SK-N-SH treated with all-trans-retinoic acid at 6 μM for 48 hours (cell line): ENCODE measurements around the gene PCGF5.

Experiments used
- ARNTL ChIP-seq: fragments of 450-650 bp; formaldehyde crosslinking; IDR thresholded peaks from 2 replicates; pipeline ENCODE4 v1.5.0; 2020; ENCODE audit warnings: low read depth, mild to moderate bottlenecking, moderate library complexity, borderline replicate concordance
- CREB5 ChIP-seq: fragments of 250-450 bp; sonication (Bioruptor Pico); IDR thresholded peaks from 2 replicates; pipeline ENCODE4 v1.5.1; 2020; ENCODE audit warnings: low read depth, mild to moderate bottlenecking, moderate library complexity
- CSDC2 ChIP-seq: fragments of 250-450 bp; sonication (Bioruptor Pico); IDR thresholded peaks from 2 replicates; pipeline ENCODE4 v1.5.0; 2020; ENCODE audit warnings: mild to moderate bottlenecking, moderate library complexity
- GLIS3 ChIP-seq: fragments of 250-450 bp; sonication (Bioruptor Pico); IDR thresholded peaks from 2 replicates; pipeline ENCODE4 v1.5.0; 2020; ENCODE audit warnings: mild to moderate bottlenecking, moderate library complexity
- ISL1 ChIP-seq: fragments of 250-450 bp; sonication (Bioruptor Pico); IDR thresholded peaks from 2 replicates; pipeline ENCODE4 v2.1.2; 2022; ENCODE audit warnings: mild to moderate bottlenecking, moderate library complexity
- PATZ1 ChIP-seq: fragments of 250-450 bp; sonication (Bioruptor Pico); IDR thresholded peaks from 2 replicates; pipeline ENCODE4 v1.8.0; 2020; ENCODE audit warnings: mild to moderate bottlenecking, moderate library complexity, borderline replicate concordance
- PPARA ChIP-seq: fragments of 250-450 bp; sonication (Bioruptor Pico); IDR thresholded peaks from 2 replicates; pipeline ENCODE4 v1.5.0; 2020; ENCODE audit warnings: mild to moderate bottlenecking, borderline replicate concordance
- SNAI2 ChIP-seq: fragments of 250-450 bp; sonication (Bioruptor Pico); IDR thresholded peaks from 2 replicates; pipeline ENCODE4 v1.5.0; 2020; ENCODE audit warnings: mild to moderate bottlenecking, moderate library complexity
- TCF4 ChIP-seq: fragments of 250-450 bp; sonication (Bioruptor Pico); IDR thresholded peaks from 2 replicates; pipeline ENCODE4 v1.8.0; 2021; ENCODE audit warnings: mild to moderate bottlenecking, moderate library complexity, borderline replicate concordance
- ZC3H10 ChIP-seq: fragments of 250-450 bp; sonication (Bioruptor Pico); IDR thresholded peaks from 2 replicates; pipeline ENCODE4 v1.5.1; 2021; ENCODE audit warnings: mild to moderate bottlenecking, moderate library complexity
- ZFP3 ChIP-seq: fragments of 250-450 bp; sonication (Bioruptor Pico); IDR thresholded peaks from 2 replicates; pipeline ENCODE4 v1.5.0; 2020; ENCODE audit warnings: mild to moderate bottlenecking, moderate library complexity
- ZNF70 ChIP-seq: fragments of 450-650 bp; formaldehyde crosslinking; IDR thresholded peaks from 2 replicates; pipeline ENCODE4 v1.5.0; 2020; ENCODE audit warnings: mild to moderate bottlenecking, moderate library complexity
- ZNF8 ChIP-seq: fragments of 450-650 bp; formaldehyde crosslinking; IDR thresholded peaks from 2 replicates; pipeline ENCODE4 v1.5.0; 2020; ENCODE audit warnings: mild to moderate bottlenecking, moderate library complexity

GRCh38 chr10:91188889-91189288, 31.6 kb upstream of the PCGF5 start:
- TF ChIP-seq PPARA (CRISPR knock-in tag) = no peak
- TF ChIP-seq ARNTL (CRISPR knock-in tag) = no peak
- TF ChIP-seq ISL1 (CRISPR knock-in tag) = no peak
- TF ChIP-seq GLIS3 (CRISPR knock-in tag) = no peak
- TF ChIP-seq ZNF8 (CRISPR knock-in tag) = no peak
- no peak for TF ChIP-seq ZNF70 (CRISPR knock-in tag)
- no peak for TF ChIP-seq PATZ1 (CRISPR knock-in tag)
- TF ChIP-seq ZC3H10 (CRISPR knock-in tag) = no peak
- TF ChIP-seq ZFP3 = no peak
- no peak for TF ChIP-seq CSDC2 (CRISPR knock-in tag)
- TF ChIP-seq TCF4 (CRISPR knock-in tag) = no peak
- no peak for TF ChIP-seq SNAI2 (CRISPR knock-in tag)
- no peak for TF ChIP-seq CREB5 (CRISPR knock-in tag)
